Measurements from ENCODE around the gene LARGE1.

Gene LARGE1

GRCh38 chr22:33811686-33812085 is 108.6 kb downstream of the LARGE1 start:
- no peak for DNase-seq

GRCh38 chr22:33811208-33811607 is 109.1 kb downstream of the LARGE1 start:
- DNase-seq = no peak

- DNase-seq = no peak
Measured at GRCh38 chr22:33807470-33807869, 112.8 kb downstream of the LARGE1 start.

- DNase-seq = no peak
Measured at GRCh38 chr22:33806191-33806590, 114.1 kb downstream of the LARGE1 start.

- DNase-seq = no peak
Measured at GRCh38 chr22:33803371-33804282, 116.6 kb downstream of the LARGE1 start.

- DNase-seq = no peak
Measured at GRCh38 chr22:33798401-33798800, 121.9 kb downstream of the LARGE1 start.

- DNase-seq = no peak
Measured at GRCh38 chr22:33796494-33796893, 123.8 kb downstream of the LARGE1 start.

- DNase-seq = no peak
Measured at GRCh38 chr22:33793475-33793874, 126.8 kb downstream of the LARGE1 start.

GRCh38 chr22:33792832-33793231 is 127.4 kb downstream of the LARGE1 start:
- DNase-seq = no peak

- no peak for DNase-seq
Measured at GRCh38 chr22:33789690-33790253, 130.5 kb downstream of the LARGE1 start.

GRCh38 chr22:33788927-33789326 is 131.3 kb downstream of the LARGE1 start:
- DNase-seq = no peak

- DNase-seq = no peak
Measured at GRCh38 chr22:33787645-33788456, 132.4 kb downstream of the LARGE1 start.

GRCh38 chr22:33786149-33786548 is 134.1 kb downstream of the LARGE1 start:
- no peak for DNase-seq

GRCh38 chr22:33785283-33785968 is 134.8 kb downstream of the LARGE1 start:
- no peak for DNase-seq

- DNase-seq = no peak
Measured at GRCh38 chr22:33781411-33781810, 138.9 kb downstream of the LARGE1 start.

- no peak for DNase-seq
Measured at GRCh38 chr22:33780531-33781136, 139.6 kb downstream of the LARGE1 start.

- no peak for DNase-seq
Measured at GRCh38 chr22:33779243-33779642, 141.0 kb downstream of the LARGE1 start.

- no peak for DNase-seq
Measured at GRCh38 chr22:33776491-33776890, 143.8 kb downstream of the LARGE1 start.

- DNase-seq = no peak
Measured at GRCh38 chr22:33774781-33775180, 145.5 kb downstream of the LARGE1 start.

GRCh38 chr22:33772745-33773144 is 147.5 kb downstream of the LARGE1 start:
- no peak for DNase-seq

GRCh38 chr22:33771136-33771535 is 149.1 kb downstream of the LARGE1 start:
- no peak for DNase-seq

GRCh38 chr22:33770723-33771122 is 149.6 kb downstream of the LARGE1 start:
- DNase-seq = no peak

GRCh38 chr22:33766091-33766490 is 154.2 kb downstream of the LARGE1 start:
- DNase-seq = no peak
